Sigmoid colon (tissue), 4 donors: Measurements from ENCODE around the gene DCLRE1B.

ENCODE experiments used
- CTCF ChIP-seq, 4 experiments: fragments of 450-650 bp in 3 of 4; fragments of 200-600 bp in 1 of 4; IDR thresholded peaks; one replicate each; pipeline ENCODE4 v1.5.1; 2016 to 2019; ENCODE audit warnings: antibody characterized with exemption in 4 of 4, mild to moderate bottlenecking in 3 of 4, moderate library complexity in 2 of 4
- EP300 ChIP-seq, 4 donors: sonication (generic); formaldehyde crosslinking; IDR thresholded peaks; one replicate each; pipeline ENCODE4 v1.6.1; 2017; ENCODE audit warnings: antibody characterized with exemption in 4 of 4
- POLR2A ChIP-seq, 2 donors: fragments of 450-650 bp; IDR thresholded peaks; one replicate each; pipeline ENCODE4 v1.6.1; 2016; ENCODE audit warnings: antibody characterized with exemption in 2 of 2, mild to moderate bottlenecking in 2 of 2, moderate library complexity in 2 of 2
- POLR2AphosphoS5 ChIP-seq, 4 donors: sonication (generic); formaldehyde crosslinking; IDR thresholded peaks; one replicate each; pipeline ENCODE4 v1.6.1; 2017; ENCODE audit warnings: antibody characterized with exemption in 4 of 4

GRCh38 chr1:113856401-113856790 is 48.7 kb upstream of the DCLRE1B start:
- TF ChIP-seq CTCF (IDR thresholded peaks at IDR 0.05) (no peak), POLR2A (IDR thresholded peaks at IDR 0.05) (no peak), EP300 (IDR thresholded peaks at IDR 0.05) (no peak), POLR2AphosphoS5 (IDR thresholded peaks at IDR 0.05) (no peak)
